ENCODE data around the gene CEMIP2.
"Not testable (repeated sequence)": the region's sequence is repeated elsewhere in the genome, so short reads cannot be mapped to it uniquely, and the experiment has no call there.

CEMIP2 gene

GRCh38 chr9:71664566-71664965 is 103.7 kb downstream of the CEMIP2 start:
- Histone ChIP-seq H3K4me3 (IDR thresholded peaks at IDR 0.05; ENCODE audit: insufficient read depth, low read depth, low read length) (no peak overlapping the region), H3K27me3 (ENCODE audit: insufficient read depth, low read depth) (no peaks in the 10 kb centered on the region), H4K20me1 (ENCODE audit: insufficient read depth) (no peaks in the 10 kb centered on the region), H3K36me3 (ENCODE audit: insufficient read depth) (no peaks in the 10 kb centered on the region), H2AFZ (ENCODE audit: low read depth) (no peak overlapping the region), H3K27ac (no peak overlapping the region), H3K4me1 (ENCODE audit: low read depth, poor library complexity, severe bottlenecking) (no peaks in the 10 kb centered on the region), H3K79me2 (ENCODE audit: insufficient read depth, low read depth) (no peaks in the 10 kb centered on the region), H3K9ac (no peak overlapping the region), H3K4me2 (no peak overlapping the region)
- no peak for TF ChIP-seq CTCF (conservative IDR thresholded peaks at IDR 0.05; ENCODE audit: low read depth, low read length)

- H3K27me3 ChIP-seq (ENCODE audit: insufficient read depth, low read depth), result no peaks in the 10 kb centered on the region
- no peak overlapping the region for H3K4me3 ChIP-seq (IDR thresholded peaks at IDR 0.05; ENCODE audit: insufficient read depth, low read depth, low read length)
- no peaks in the 10 kb centered on the region for H4K20me1 ChIP-seq (ENCODE audit: insufficient read depth)
- H3K79me2 ChIP-seq (ENCODE audit: insufficient read depth, low read depth), result no peaks in the 10 kb centered on the region
- no peak overlapping the region for H3K9ac ChIP-seq
- no peak overlapping the region for H3K27ac ChIP-seq
- H2AFZ ChIP-seq (ENCODE audit: low read depth), result no peak overlapping the region
- no peak overlapping the region for H3K4me2 ChIP-seq
- H3K36me3 ChIP-seq (ENCODE audit: insufficient read depth), result no peaks in the 10 kb centered on the region
- TF ChIP-seq CTCF (conservative IDR thresholded peaks at IDR 0.05; ENCODE audit: low read depth, low read length), result no peak
- H3K4me1 ChIP-seq (ENCODE audit: low read depth, poor library complexity, severe bottlenecking), result no peaks in the 10 kb centered on the region
Observed at GRCh38 chr9:71663931-71664459, 104.3 kb downstream of the CEMIP2 start.

GRCh38 chr9:71663216-71663615 is 105.1 kb downstream of the CEMIP2 start:
- Histone ChIP-seq H4K20me1 (ENCODE audit: insufficient read depth) (no peaks in the 10 kb centered on the region), H3K36me3 (ENCODE audit: insufficient read depth) (no peaks in the 10 kb centered on the region), H2AFZ (ENCODE audit: low read depth) (no peak overlapping the region), H3K4me2 (no peak overlapping the region), H3K27me3 (ENCODE audit: insufficient read depth, low read depth) (no peaks in the 10 kb centered on the region), H3K4me3 (IDR thresholded peaks at IDR 0.05; ENCODE audit: insufficient read depth, low read depth, low read length) (no peak overlapping the region), H3K9ac (no peak overlapping the region), H3K4me1 (ENCODE audit: low read depth, poor library complexity, severe bottlenecking) (no peaks in the 10 kb centered on the region), H3K79me2 (ENCODE audit: insufficient read depth, low read depth) (no peaks in the 10 kb centered on the region), H3K27ac (no peak overlapping the region)
- no peak for TF ChIP-seq CTCF (conservative IDR thresholded peaks at IDR 0.05; ENCODE audit: low read depth, low read length)

- no peaks in the 10 kb centered on the region for H3K4me1 ChIP-seq (ENCODE audit: low read depth, poor library complexity, severe bottlenecking)
- no peak overlapping the region for H3K9ac ChIP-seq
- TF ChIP-seq CTCF (conservative IDR thresholded peaks at IDR 0.05; ENCODE audit: low read depth, low read length), result no peak
- no peak overlapping the region for H3K4me3 ChIP-seq (IDR thresholded peaks at IDR 0.05; ENCODE audit: insufficient read depth, low read depth, low read length)
- H3K27ac ChIP-seq, result no peak overlapping the region
- no peaks in the 10 kb centered on the region for H3K27me3 ChIP-seq (ENCODE audit: insufficient read depth, low read depth)
- H3K36me3 ChIP-seq (ENCODE audit: insufficient read depth), result no peaks in the 10 kb centered on the region
- H4K20me1 ChIP-seq (ENCODE audit: insufficient read depth), result no peaks in the 10 kb centered on the region
- no peak overlapping the region for H2AFZ ChIP-seq (ENCODE audit: low read depth)
- H3K79me2 ChIP-seq (ENCODE audit: insufficient read depth, low read depth), result no peaks in the 10 kb centered on the region
- no peak overlapping the region for H3K4me2 ChIP-seq
Observed at GRCh38 chr9:71662082-71662481, 106.2 kb downstream of the CEMIP2 start.

GRCh38 chr9:71657276-71657675 is 111.0 kb downstream of the CEMIP2 start:
- H3K4me2 ChIP-seq; H3K79me2 ChIP-seq (ENCODE audit: insufficient read depth, low read depth); H4K20me1 ChIP-seq (ENCODE audit: insufficient read depth); H3K27me3 ChIP-seq (ENCODE audit: insufficient read depth, low read depth); H3K4me3 ChIP-seq (IDR thresholded peaks at IDR 0.05; ENCODE audit: insufficient read depth, low read depth, low read length); H3K9ac ChIP-seq; H2AFZ ChIP-seq (ENCODE audit: low read depth); H3K4me1 ChIP-seq (ENCODE audit: low read depth, poor library complexity, severe bottlenecking); H3K27ac ChIP-seq; H3K36me3 ChIP-seq (ENCODE audit: insufficient read depth): not testable (repeated sequence)
